22Rv1 (cell line): Measurements from ENCODE around the gene ATE1.

Experiments
- ZFX ChIP-seq: fragments of 450-650 bp; IDR thresholded peaks from 2 replicates; pipeline ENCODE4 v1.6.1; 2017; ENCODE audit warnings: antibody characterized with exemption, borderline replicate concordance
- TF ChIP-seq, protein P1 (sequence below): fragments of 450-650 bp; IDR thresholded peaks from 2 replicates; pipeline ENCODE4 v1.5.1; 2017; ENCODE audit warnings: mild to moderate bottlenecking

DNA sequence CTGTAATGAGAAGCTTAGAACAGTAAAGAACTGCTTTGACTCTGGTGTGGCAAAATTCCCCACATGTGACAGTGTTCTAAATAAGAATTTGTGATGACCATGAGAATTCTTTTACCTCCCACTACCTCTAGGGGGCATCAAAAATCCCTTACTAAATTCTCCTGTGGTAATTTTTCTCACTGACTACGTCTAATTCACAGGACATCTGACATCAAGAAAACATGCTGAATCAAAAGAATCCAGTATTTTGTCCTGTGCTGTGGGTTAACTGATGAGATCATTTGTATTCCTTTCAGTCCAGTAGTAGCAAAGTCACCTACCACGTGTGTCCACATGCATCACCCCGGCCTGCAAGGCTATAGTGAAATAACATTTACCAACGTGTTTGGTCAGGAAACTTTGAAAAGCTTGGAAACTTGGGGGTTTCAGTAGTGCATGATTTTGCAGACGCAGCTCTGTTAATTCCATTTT is 103.8 kb downstream of the ATE1 start:
- TF ChIP-seq, protein P1, sequence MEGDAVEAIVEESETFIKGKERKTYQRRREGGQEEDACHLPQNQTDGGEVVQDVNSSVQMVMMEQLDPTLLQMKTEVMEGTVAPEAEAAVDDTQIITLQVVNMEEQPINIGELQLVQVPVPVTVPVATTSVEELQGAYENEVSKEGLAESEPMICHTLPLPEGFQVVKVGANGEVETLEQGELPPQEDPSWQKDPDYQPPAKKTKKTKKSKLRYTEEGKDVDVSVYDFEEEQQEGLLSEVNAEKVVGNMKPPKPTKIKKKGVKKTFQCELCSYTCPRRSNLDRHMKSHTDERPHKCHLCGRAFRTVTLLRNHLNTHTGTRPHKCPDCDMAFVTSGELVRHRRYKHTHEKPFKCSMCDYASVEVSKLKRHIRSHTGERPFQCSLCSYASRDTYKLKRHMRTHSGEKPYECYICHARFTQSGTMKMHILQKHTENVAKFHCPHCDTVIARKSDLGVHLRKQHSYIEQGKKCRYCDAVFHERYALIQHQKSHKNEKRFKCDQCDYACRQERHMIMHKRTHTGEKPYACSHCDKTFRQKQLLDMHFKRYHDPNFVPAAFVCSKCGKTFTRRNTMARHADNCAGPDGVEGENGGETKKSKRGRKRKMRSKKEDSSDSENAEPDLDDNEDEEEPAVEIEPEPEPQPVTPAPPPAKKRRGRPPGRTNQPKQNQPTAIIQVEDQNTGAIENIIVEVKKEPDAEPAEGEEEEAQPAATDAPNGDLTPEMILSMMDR = peak; percentile 87
- TF ChIP-seq ZFX = no peak
